VCaP (cell line): ENCODE results near the gene ISOC2.

Experiments
- H3K27ac ChIP-seq: fragments of 450-650 bp; 2 replicates; pipeline ENCODE4 v1.5.1; 2017
- CTCF ChIP-seq: fragments of 450-650 bp; conservative IDR thresholded peaks from 2 replicates; pipeline ENCODE4 v1.5.1; 2017; ENCODE audit warnings: mild to moderate bottlenecking, moderate library complexity

The ISOC2 gene

GRCh38 chr19:55461259-55461973 lies at the start of gene ISOC2:
TSS of gene ISOC2 (minus strand) at chr19:55461642. CDS start at chr19:55456486, 5,156 bp downstream.
- TF ChIP-seq CTCF = no peak
- H3K27ac ChIP-seq = peak within 1 kb of the TSS; percentile 92

GRCh38 chr19:55508120-55508519 lies 46.7 kb upstream of the ISOC2 start:
- no peak for TF ChIP-seq CTCF
- H3K27ac ChIP-seq = no peak overlapping the region

GRCh38 chr19:55504981-55505380 lies 43.5 kb upstream of the ISOC2 start:
- H3K27ac ChIP-seq = no peak overlapping the region
- TF ChIP-seq CTCF = no peak

GRCh38 chr19:55504252-55504603 lies 42.8 kb upstream of the ISOC2 start:
- H3K27ac ChIP-seq = no peak overlapping the region
- peak; percentile 28 for TF ChIP-seq CTCF

GRCh38 chr19:55503502-55504251 lies 42.2 kb upstream of the ISOC2 start:
- peak; percentile 91 for TF ChIP-seq CTCF
- H3K27ac ChIP-seq = no peak overlapping the region

GRCh38 chr19:55503157-55503501 lies 41.7 kb upstream of the ISOC2 start:
- H3K27ac ChIP-seq = no peak overlapping the region
- TF ChIP-seq CTCF = no peak

- TF ChIP-seq CTCF = no peak
- no peak overlapping the region for H3K27ac ChIP-seq
Measured at GRCh38 chr19:55502197-55502952, 40.9 kb upstream of the ISOC2 start.
